Choroid plexus epithelial cell (primary cell): ENCODE data around the gene NCR2.

Experiments
- DNase-seq: peaks from one replicate; pipeline ENCODE4 v3.0.0-alpha.2; 2010; ENCODE audit warnings: low read depth
- H3K4me3 ChIP-seq: 2 replicates; pipeline ENCODE4 v1.5.1; 2011; ENCODE audit warnings: low read depth, mild to moderate bottlenecking, control low read depth, low read length, moderate library complexity
- CTCF ChIP-seq: conservative IDR thresholded peaks from 2 replicates; pipeline ENCODE4 v1.5.1; 2011; ENCODE audit warnings: low read depth, mild to moderate bottlenecking, control low read depth, inconsistent platforms, low read length, moderate library complexity

The NCR2 gene

DNA sequence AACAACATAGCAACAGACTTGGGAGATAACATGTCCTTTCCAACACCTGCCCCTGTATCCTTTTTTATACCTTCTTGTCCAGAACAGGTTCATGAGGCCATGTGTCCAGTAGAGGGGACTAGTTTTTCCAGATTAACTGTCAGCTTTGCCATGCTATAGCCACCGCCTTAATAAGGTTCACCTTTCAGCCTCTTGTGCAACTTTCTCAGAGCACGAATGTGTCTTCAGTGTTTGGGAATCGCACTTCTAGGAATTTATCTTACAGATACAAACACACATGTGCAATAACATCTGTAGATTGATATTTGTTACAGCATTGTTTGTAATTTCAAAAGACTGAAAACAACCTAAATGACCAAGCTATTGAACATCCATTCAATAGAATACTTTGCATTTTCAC is 21.4 kb downstream of the NCR2 start:
- no peak for TF ChIP-seq CTCF
- no peak overlapping the region for H3K4me3 ChIP-seq

GRCh38 chr6:41358503-41358902 is 23.1 kb downstream of the NCR2 start:
- no peak for DNase-seq
- no peak overlapping the region for H3K4me3 ChIP-seq
- TF ChIP-seq CTCF = no peak

More for the DNA sequence above, 21.4 kb downstream of the NCR2 start:
- no peak for DNase-seq

- no peak for TF ChIP-seq CTCF
- DNase-seq = no peak
- H3K4me3 ChIP-seq = no peak overlapping the region
These were observed 24.4 kb downstream of the NCR2 start for GRCh38 chr6:41359617-41360313.

DNA sequence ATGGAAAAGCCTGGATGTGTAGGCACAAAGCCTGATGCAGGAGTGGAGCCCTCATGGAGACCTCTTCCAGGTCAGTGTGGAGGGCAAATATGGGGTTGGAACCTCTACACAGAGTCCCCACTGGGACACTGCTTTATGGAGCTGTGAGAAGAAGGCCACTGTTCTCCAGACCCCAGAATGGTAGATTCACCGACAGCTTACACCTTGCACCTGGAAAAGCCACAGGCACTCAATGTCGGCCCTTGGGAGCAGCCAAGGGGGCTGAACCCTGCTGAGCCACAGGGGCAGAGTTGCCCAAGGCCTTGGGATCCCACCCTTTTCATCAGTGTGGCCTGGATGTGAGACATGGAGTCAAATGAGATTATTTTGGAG is 24.9 kb downstream of the NCR2 start:
- no peak overlapping the region for H3K4me3 ChIP-seq
- no peak for DNase-seq
- TF ChIP-seq CTCF = no peak

- no peak overlapping the region for H3K4me3 ChIP-seq
- no peak for TF ChIP-seq CTCF
- no peak for DNase-seq
These were observed 30.7 kb downstream of the NCR2 start for GRCh38 chr6:41366150-41366549.

DNA sequence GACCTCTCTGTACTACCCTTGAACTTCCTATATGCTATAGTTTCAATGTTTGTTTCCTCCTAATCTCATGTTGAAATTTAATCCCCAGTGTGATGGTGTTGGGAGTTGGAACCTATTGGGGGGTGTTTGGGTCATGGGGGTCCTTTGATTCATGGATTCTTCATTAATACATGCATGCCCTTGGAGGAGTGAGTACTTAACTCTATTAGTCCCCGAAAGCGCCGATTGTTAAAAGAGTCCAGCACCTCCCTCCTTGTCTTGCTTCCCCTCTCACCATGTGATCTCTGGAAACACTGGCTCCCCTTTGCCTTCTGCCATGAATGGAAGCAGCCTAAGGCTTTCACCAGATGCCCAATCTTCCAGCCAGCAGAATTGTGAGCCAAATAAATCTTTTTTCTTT is 31.7 kb downstream of the NCR2 start:
- TF ChIP-seq CTCF = no peak
- H3K4me3 ChIP-seq = no peak overlapping the region
- DNase-seq = no peak

GRCh38 chr6:41367700-41368099 is 32.3 kb downstream of the NCR2 start:
- no peak overlapping the region for H3K4me3 ChIP-seq
- peak; percentile 95 for TF ChIP-seq CTCF
- DNase-seq = peak; percentile 80
